Keratinocyte (primary cell): ENCODE results near the gene ITPKB. TPM values are rescaled to one million over a fixed set of nuclear protein-coding genes. Genes with fewer than 3 reads are reported as not detected.
"Not testable (repeated sequence)": the region's sequence is repeated elsewhere in the genome, so short reads cannot be mapped to it uniquely, and the experiment has no call there.

ENCODE experiments used
- DNase-seq: peaks from one replicate; pipeline ENCODE4 v3.0.0-alpha.2; 2011; ENCODE audit warnings: low read depth, missing footprints, low spot score
- FAIRE-seq: peaks from 2 replicates; lab custom pipeline; 2011; peaks lifted over from hg19 to GRCh38; lab: Jason Lieb, UNC
- H2AFZ ChIP-seq: 2 replicates; pipeline ENCODE4 v1.6.0; 2012; ENCODE audit warnings: low read length, control low read depth, inconsistent platforms; ENCODE audit not compliant: control insufficient read depth
- H3K27ac ChIP-seq: 2 replicates; pipeline ENCODE4 v1.5.1; 2011; ENCODE audit warnings: low read length; ENCODE audit not compliant: control insufficient read depth, insufficient read depth
- H3K27me3 ChIP-seq: 3 replicates; pipeline ENCODE4 v1.6.0; 2011; ENCODE audit warnings: low read length; ENCODE audit not compliant: control insufficient read depth, insufficient read depth; ENCODE audit errors: extremely low read depth
- H3K36me3 ChIP-seq, 2 experiments: 2 replicates in 1 of 2; 3 replicates in 1 of 2; pipeline ENCODE4 v1.5.1; 2011; ENCODE audit warnings: low read length in 2 of 2, mild to moderate bottlenecking in 1 of 2; ENCODE audit not compliant: control insufficient read depth in 2 of 2, insufficient read depth in 2 of 2; ENCODE audit errors: extremely low read depth in 1 of 2
- H3K4me1 ChIP-seq: 3 replicates; pipeline ENCODE4 v1.5.1; 2011; ENCODE audit warnings: low read length; ENCODE audit not compliant: control insufficient read depth, insufficient read depth; ENCODE audit errors: extremely low read depth
- H3K4me2 ChIP-seq: 3 replicates; pipeline ENCODE4 v1.6.0; 2011; ENCODE audit warnings: low read depth, low read length; ENCODE audit not compliant: control insufficient read depth, insufficient read depth; ENCODE audit errors: extremely low read depth
- H3K4me3 ChIP-seq, 3 experiments: fragments of 200-600 bp in 1 of 3; sonication (generic) in 1 of 3; 2 replicates in 2 of 3; 3 replicates in 1 of 3; pipeline ENCODE4 v1.5.1; 2011 to 2016; ENCODE audit warnings: low read length in 3 of 3, mild to moderate bottlenecking in 3 of 3, control low read depth in 2 of 3, inconsistent platforms in 1 of 3, low read depth in 1 of 3, mixed read lengths in 1 of 3, mixed run types in 1 of 3, moderate library complexity in 1 of 3; ENCODE audit not compliant: control insufficient read depth in 2 of 3, insufficient read depth in 2 of 3; ENCODE audit errors: extremely low read depth in 1 of 3
- H3K79me2 ChIP-seq: 2 replicates; pipeline ENCODE4 v1.6.0; 2012; ENCODE audit warnings: low read length; ENCODE audit not compliant: control insufficient read depth, insufficient read depth
- H3K9ac ChIP-seq: 3 replicates; pipeline ENCODE4 v1.6.0; 2011; ENCODE audit warnings: low read length; ENCODE audit not compliant: control insufficient read depth, insufficient read depth; ENCODE audit errors: extremely low read depth
- H3K9me1 ChIP-seq: 3 replicates; pipeline ENCODE4 v1.6.0; 2011; ENCODE audit warnings: low read length; ENCODE audit not compliant: control insufficient read depth, insufficient read depth; ENCODE audit errors: extremely low read depth
- H3K9me3 ChIP-seq: 2 replicates; pipeline ENCODE4 v1.5.1; 2012; ENCODE audit warnings: low read depth, low read length; ENCODE audit not compliant: control insufficient read depth
- H4K20me1 ChIP-seq: 3 replicates; pipeline ENCODE4 v1.6.0; 2011; ENCODE audit warnings: low read length; ENCODE audit not compliant: control insufficient read depth, insufficient read depth; ENCODE audit errors: extremely low read depth
- CTCF ChIP-seq, 3 experiments: IDR thresholded peaks in 1 of 3; conservative IDR thresholded peaks in 1 of 3; optimal IDR thresholded peaks in 1 of 3; 2 replicates in 2 of 3; 3 replicates in 1 of 3; pipeline versions ENCODE3 to v1.5.1; 2011; ENCODE audit warnings: low read length in 3 of 3, mild to moderate bottlenecking in 3 of 3, moderate library complexity in 2 of 3, control low read depth in 1 of 3, inconsistent platforms in 1 of 3; ENCODE audit not compliant: insufficient read depth in 2 of 3; ENCODE audit errors: extremely low read depth in 1 of 3
- EZH2 ChIP-seq: IDR thresholded peaks from one replicate; pipeline ENCODE4 v1.6.1; 2012; ENCODE audit warnings: inconsistent platforms, mild to moderate bottlenecking, low read length, moderate library complexity
- dilution Hi-C: fragments of 300-500 bp; cut with MboI; formaldehyde crosslinking; loops from one replicate; pipeline ENCODE4 v1.7.0; 2020; ENCODE audit warnings: low sequenced_read_pairs; ENCODE audit not compliant: extremely low pct_ligation_motif_present
- polyA plus RNA-seq, 5 experiments: library from polyadenylated mRNA; depleted of rRNA in 3 of 5; stranded (reverse) in 3 of 5; stranded (forward) in 1 of 5; unstranded in 1 of 5; fragments of >200 nt; gene quantifications; 1 replicate in 1 of 5; 2 replicates in 3 of 5; 3 replicates in 1 of 5; pipeline versions ENCODE4 v1.2.1 to v1.2.3, GENCODE V29; 2011 to 2012; ENCODE audit warnings: missing spikeins in 2 of 5, low read depth in 1 of 5, low replicate concordance in 1 of 5

The ITPKB gene
- polyA plus RNA-seq, 1 donor (not counting 4 experiments of a cell fraction or from before 2014, with no cell fraction given) = 3.2 TPM

- Histone ChIP-seq H3K9me1 (no peaks in the 10 kb centered on the region), H3K4me1 (no peaks in the 10 kb centered on the region), H3K27ac (no peak overlapping the region), H3K27me3 (no peaks in the 10 kb centered on the region), H3K9ac (no peak overlapping the region), H3K4me3 (no peak overlapping the region), H3K36me3 (no peaks in the 10 kb centered on the region), H3K4me2 (no peak overlapping the region), H3K79me2 (no peaks in the 10 kb centered on the region), H2AFZ (no peak overlapping the region), H4K20me1 (no peaks in the 10 kb centered on the region), H3K9me3 (no peaks in the 10 kb centered on the region)
- DNase-seq = no peak
- no peak for TF ChIP-seq CTCF (optimal IDR thresholded peaks at IDR 0.05 in 1 of 3, IDR thresholded peaks at IDR 0.05 in 1 of 3, conservative IDR thresholded peaks at IDR 0.05 in 1 of 3; ENCODE audit: extremely low read depth in 1 of 3, insufficient read depth in 2 of 3, low read length in 3 of 3)
- no peak for TF ChIP-seq EZH2
- dilution Hi-C loops = no loop called here
- no peak for FAIRE-seq
These were observed 9.2 kb upstream of the ITPKB start for GRCh38 chr1:226748306-226748705.

DNA sequence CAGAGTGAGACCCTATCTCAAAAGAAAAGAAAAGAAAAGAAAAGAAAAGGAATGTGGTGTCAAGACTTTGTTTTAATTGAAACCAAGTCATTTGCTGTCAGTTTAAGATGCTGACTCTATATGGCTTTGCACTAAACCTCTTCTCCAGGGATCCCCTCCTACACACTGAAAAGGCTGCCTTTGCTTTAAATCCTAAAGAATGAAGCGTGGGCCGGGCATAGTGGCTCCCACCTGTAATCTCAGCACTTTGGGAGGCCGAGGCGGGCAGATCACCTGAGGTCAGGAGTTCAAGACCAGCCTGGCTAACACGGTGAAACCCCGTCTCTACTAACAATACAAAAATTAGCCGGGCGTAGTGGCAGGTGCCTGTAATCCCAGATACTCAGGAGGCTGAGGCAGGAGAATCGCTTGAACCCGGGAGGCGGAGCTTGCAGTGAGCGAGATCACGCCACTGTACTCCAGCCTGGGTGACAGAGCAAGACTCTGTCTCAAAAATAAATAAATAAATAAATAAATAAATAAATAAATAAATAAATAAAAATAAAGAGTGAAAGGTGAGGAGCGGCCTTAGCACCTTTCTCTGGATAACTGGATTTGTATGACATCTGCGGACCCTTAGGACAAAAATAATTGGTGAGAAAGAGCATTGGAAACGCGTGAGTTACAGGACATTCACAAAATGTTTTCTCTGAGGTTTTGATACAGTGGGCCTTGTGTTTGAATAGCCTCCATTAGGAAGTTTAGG lies 8.6 kb upstream of the ITPKB start:
- dilution Hi-C loops, H3K27me3 ChIP-seq, H3K27ac ChIP-seq, H2AFZ ChIP-seq, H3K4me2 ChIP-seq, H3K79me2 ChIP-seq, H3K36me3 ChIP-seq, DNase-seq, H3K9me3 ChIP-seq, H4K20me1 ChIP-seq, FAIRE-seq, H3K4me1 ChIP-seq, H3K4me3 ChIP-seq, H3K9ac ChIP-seq, H3K9me1 ChIP-seq: not testable (repeated sequence)

- H3K4me2 ChIP-seq = no peak overlapping the region
- dilution Hi-C loops = no loop called here
- FAIRE-seq = no peak
These were observed 4.2 kb upstream of the ITPKB start for GRCh38 chr1:226743259-226743658.

More at GRCh38 chr1:226743259-226743658, 4.2 kb upstream of the ITPKB start:
- H3K9ac ChIP-seq = no peak overlapping the region
- H4K20me1 ChIP-seq = no peaks in the 10 kb centered on the region
- no peaks in the 10 kb centered on the region for H3K27me3 ChIP-seq
- DNase-seq = no peak
- H3K4me3 ChIP-seq = no peak overlapping the region
- H2AFZ ChIP-seq = no peak overlapping the region
- no peak for TF ChIP-seq CTCF (optimal IDR thresholded peaks at IDR 0.05 in 1 of 3, IDR thresholded peaks at IDR 0.05 in 1 of 3, conservative IDR thresholded peaks at IDR 0.05 in 1 of 3; ENCODE audit: extremely low read depth in 1 of 3, insufficient read depth in 2 of 3, low read length in 3 of 3)
- no peak for TF ChIP-seq EZH2
- H3K9me1 ChIP-seq = no peaks in the 10 kb centered on the region
- no peaks in the 10 kb centered on the region for H3K36me3 ChIP-seq
- no peak overlapping the region for H3K27ac ChIP-seq
- H3K9me3 ChIP-seq = no peaks in the 10 kb centered on the region
- H3K4me1 ChIP-seq = peaks cover 5% of the 10 kb centered on the region
- H3K79me2 ChIP-seq = peaks cover under 1% of the 10 kb centered on the region
